ENCODE results near the gene CYB561D2.

CYB561D2 gene

GRCh38 chr3:50358911-50359759, 8.5 kb downstream of the CYB561D2 start, which contains the start of gene TMEM115:
Gene TMEM115, minus strand, starts transcription at chr3:50359521. Its CDS starts 458 bp downstream, at chr3:50359063.
- in situ Hi-C loops (cut with HindIII; ENCODE audit: low sequenced_read_pairs) = no loop called here

GRCh38 chr3:50359760-50360110, 9.1 kb downstream of the CYB561D2 start:
- in situ Hi-C loops (cut with HindIII; ENCODE audit: low sequenced_read_pairs) = no loop called here

GRCh38 chr3:50364573-50365079, 14.0 kb downstream of the CYB561D2 start:
- in situ Hi-C loops (cut with HindIII; ENCODE audit: low sequenced_read_pairs) = no loop called here

GRCh38 chr3:50365080-50365841, 14.6 kb downstream of the CYB561D2 start:
- in situ Hi-C loops (cut with HindIII; ENCODE audit: low sequenced_read_pairs) = no loop called here

GRCh38 chr3:50365842-50366220, 15.2 kb downstream of the CYB561D2 start:
- in situ Hi-C loops (cut with HindIII; ENCODE audit: low sequenced_read_pairs) = no loop called here

GRCh38 chr3:50369012-50369670, 18.5 kb downstream of the CYB561D2 start:
- in situ Hi-C loops (cut with HindIII; ENCODE audit: low sequenced_read_pairs) = no loop called here

- in situ Hi-C loops (cut with HindIII; ENCODE audit: low sequenced_read_pairs) = no loop called here
These were observed 19.9 kb downstream of the CYB561D2 start for GRCh38 chr3:50370594-50370993.

- in situ Hi-C loops (cut with HindIII; ENCODE audit: low sequenced_read_pairs) = no loop called here
These were observed 20.5 kb downstream of the CYB561D2 start for GRCh38 chr3:50371133-50371685.

- in situ Hi-C loops (cut with HindIII; ENCODE audit: low sequenced_read_pairs) = no loop called here
These were observed 21.7 kb downstream of the CYB561D2 start for GRCh38 chr3:50372349-50372748.

- in situ Hi-C loops (cut with HindIII; ENCODE audit: low sequenced_read_pairs) = no loop called here
These were observed 22.7 kb downstream of the CYB561D2 start for GRCh38 chr3:50373146-50374051.

- in situ Hi-C loops (cut with HindIII; ENCODE audit: low sequenced_read_pairs) = no loop called here
These were observed 23.9 kb downstream of the CYB561D2 start for GRCh38 chr3:50374363-50375257.

GRCh38 chr3:50375258-50375931, 24.7 kb downstream of the CYB561D2 start:
- in situ Hi-C loops (cut with HindIII; ENCODE audit: low sequenced_read_pairs) = no loop called here

- in situ Hi-C loops (cut with HindIII; ENCODE audit: low sequenced_read_pairs) = no loop called here
These were observed 27.4 kb downstream of the CYB561D2 start for GRCh38 chr3:50378024-50378423.

GRCh38 chr3:50378757-50379156, 28.1 kb downstream of the CYB561D2 start:
- in situ Hi-C loops (cut with HindIII; ENCODE audit: low sequenced_read_pairs) = no loop called here

GRCh38 chr3:50380405-50381085, 29.9 kb downstream of the CYB561D2 start:
- in situ Hi-C loops (cut with HindIII; ENCODE audit: low sequenced_read_pairs) = no loop called here

- in situ Hi-C loops (cut with HindIII; ENCODE audit: low sequenced_read_pairs) = no loop called here
These were observed 30.7 kb downstream of the CYB561D2 start for GRCh38 chr3:50381383-50381782.

GRCh38 chr3:50382722-50383121, 32.1 kb downstream of the CYB561D2 start:
- in situ Hi-C loops (cut with HindIII; ENCODE audit: low sequenced_read_pairs) = no loop called here

- in situ Hi-C loops (cut with HindIII; ENCODE audit: low sequenced_read_pairs) = no loop called here
These were observed 33.1 kb downstream of the CYB561D2 start for GRCh38 chr3:50383750-50384149.
